ENCODE data around the gene ZFPL1.
A peak's percentile ranks its signal among the peaks of the same experiment; 100 is the strongest.

ZFPL1 gene

DNA sequence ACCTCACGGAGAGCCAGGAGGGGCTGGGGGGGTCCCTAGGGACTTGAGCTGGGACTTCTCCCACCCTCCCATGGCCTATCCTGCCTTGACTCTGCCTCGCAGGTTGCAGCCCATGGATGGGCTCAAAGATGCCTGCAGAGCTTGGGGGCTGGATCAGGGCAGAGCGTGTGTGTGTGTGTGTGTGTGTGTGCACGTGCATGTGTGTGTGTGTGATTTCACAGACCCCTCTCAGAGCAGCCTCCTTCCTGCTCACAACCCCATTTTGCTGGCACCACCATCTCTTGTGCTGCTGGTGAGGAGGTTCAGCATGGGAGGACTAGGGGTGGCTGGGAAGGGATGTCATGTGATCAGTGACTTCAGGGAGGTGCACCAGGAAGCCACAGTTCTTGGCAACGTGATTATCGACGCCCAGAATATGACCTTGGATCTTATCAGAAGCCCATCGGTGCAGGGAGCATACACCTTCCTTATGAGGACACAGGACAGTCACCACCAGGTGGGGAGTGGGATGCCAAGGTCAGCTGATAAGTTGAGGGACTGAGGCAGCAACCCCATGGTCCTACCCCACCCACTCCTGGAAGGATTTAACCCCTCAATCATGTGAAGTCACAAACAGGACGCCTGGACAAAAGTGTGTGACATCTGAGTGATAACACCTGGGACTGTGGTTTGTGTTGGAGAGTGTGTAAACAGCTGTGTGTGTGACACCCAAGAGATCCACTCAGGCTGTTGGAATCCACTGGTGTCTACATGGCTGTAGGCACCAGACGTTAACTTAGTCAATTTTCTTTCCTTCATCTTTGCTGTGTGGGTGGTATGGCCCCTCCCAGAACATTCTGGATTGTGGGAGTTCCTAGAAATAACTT lies 23.8 kb upstream of the ZFPL1 start:
- DNase-seq (ENCODE audit: low read depth in 3 of 3, low spot score in 1 of 3) = no peak

DNA sequence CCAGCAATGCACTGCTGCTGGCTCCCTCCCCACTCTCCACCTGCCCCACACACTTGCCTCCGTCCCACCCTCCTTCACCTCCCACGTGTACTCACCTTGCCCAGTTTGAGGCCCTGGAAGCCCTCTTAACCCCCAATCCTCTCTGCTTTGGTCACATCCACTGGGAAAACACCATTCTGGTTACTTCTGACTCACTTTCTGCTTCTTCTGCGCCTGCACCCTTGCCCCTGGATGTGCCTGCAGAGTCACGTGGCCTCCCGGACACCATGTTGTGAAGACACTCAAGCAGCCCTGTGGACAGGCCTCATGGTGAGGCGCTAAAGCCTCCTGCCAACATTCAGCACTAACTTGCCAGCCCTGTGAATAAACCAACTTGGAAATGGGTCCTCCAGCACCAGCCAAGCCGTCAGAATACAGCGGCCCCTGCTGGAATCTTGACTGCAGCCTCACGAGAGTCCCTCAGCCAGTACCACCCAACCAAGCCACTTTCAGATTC lies 23.1 kb upstream of the ZFPL1 start:
- no peak for DNase-seq (ENCODE audit: low read depth in 3 of 3, low spot score in 1 of 3)

DNA sequence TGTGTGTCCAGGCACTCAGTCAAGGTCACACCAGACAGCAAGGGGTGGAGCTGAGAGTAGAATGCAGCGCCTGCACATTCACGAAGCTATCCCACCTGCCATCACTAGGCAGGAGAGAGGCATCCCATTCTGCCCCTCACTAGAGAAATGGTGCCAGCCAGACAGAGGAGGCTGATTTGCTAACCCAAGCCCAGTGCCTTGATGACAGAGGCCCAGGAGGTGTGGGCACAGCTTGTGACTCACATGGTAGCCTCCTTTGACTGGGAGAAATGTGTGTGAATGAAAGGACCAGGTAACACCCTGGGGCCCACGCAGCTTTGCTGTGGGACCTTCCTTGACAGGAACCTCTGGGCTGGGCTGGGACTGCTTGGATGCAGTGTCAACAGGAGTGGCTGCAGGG lies 20.5 kb upstream of the ZFPL1 start:
- DNase-seq (ENCODE audit: low read depth in 3 of 3, low spot score in 1 of 3) = no peak

DNA sequence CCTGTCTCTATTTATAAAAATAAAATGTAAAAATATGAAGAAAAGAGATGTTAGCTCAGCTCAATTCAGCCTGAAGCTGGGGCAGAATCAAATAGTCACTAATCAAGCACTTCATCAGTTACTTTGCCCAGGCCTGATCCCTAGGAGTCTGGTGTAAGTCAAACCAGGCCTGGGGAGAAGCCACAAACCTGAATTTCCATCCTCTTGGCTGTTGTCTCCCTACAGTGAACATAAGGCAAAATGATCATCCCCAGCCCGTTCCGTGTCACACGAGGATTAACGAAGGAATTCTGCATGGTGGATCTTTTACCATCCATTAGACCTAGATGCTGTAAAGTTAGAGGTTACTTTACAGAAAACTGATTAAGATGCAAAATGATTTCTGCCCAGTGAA lies 19.2 kb upstream of the ZFPL1 start:
- no peak for DNase-seq (ENCODE audit: low read depth in 3 of 3, low spot score in 1 of 3)

DNA sequence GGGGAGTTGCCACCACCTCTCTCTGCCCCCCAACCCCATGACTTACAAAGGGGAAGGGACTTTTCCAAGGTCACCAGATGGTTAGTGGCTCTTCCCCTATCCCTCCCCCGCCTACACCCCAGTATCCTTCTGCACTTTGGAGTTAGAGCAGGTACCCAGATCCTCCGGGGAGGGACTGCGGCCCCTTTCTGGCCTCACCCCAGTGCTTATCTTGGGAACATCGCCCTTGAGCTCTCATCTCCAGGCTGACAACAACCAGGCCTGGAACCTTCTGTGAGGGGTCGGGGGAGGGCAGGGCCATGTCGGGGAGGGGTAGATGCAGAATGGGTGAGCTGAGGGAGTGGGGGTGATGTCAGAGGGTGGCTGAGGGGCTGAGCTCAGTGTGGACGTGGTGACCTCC lies 18.2 kb upstream of the ZFPL1 start:
- no peak for DNase-seq (ENCODE audit: low read depth in 3 of 3, low spot score in 1 of 3)

DNA sequence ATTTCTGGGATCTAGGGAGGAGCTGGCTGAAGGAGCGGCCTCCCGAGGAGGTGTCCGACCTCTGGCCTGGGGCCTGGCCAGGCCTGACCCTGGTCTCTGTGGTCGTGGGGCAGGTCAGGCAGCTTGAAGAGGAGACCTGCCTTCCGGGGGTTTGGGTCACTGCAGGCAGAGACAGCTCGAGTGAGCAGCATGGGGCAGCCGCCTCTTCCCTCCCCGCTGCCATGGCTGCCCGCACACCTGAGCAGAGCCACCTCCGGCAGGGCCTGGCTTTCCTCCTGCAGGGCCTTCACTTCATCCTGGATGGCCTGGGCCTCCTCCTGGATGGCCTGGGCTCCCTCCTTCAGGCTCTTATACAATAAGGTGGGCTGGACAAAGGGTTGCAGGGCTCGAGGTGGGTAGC lies 17.7 kb upstream of the ZFPL1 start:
- no peak for DNase-seq (ENCODE audit: low read depth in 3 of 3, low spot score in 1 of 3)

DNA sequence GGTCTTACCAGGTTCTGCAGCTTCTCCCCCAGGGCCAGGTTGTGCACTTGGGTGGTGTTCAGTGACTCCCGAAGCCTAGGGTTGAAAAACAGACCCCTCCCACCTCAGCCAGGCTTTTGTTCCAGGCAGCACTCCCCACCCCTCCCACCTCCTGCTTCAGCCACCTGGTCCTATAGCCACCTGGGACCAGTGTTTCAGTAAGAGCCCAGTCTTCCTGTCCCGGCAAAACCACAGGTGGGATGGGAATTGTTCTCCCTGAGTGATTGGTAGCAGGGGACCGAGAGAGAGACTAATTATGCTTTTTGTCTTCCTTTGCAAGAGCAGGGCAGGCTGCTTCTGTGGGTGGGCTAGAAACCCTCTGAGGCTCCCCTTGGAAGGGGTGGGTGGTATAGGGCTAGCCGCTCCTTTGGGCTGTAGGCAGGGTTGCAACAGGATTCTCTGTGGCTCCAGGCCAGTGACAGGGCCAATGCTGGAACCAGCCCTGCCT lies 17.2 kb upstream of the ZFPL1 start:
- DNase-seq (ENCODE audit: low read depth in 3 of 3, low spot score in 1 of 3) = no peak

DNA sequence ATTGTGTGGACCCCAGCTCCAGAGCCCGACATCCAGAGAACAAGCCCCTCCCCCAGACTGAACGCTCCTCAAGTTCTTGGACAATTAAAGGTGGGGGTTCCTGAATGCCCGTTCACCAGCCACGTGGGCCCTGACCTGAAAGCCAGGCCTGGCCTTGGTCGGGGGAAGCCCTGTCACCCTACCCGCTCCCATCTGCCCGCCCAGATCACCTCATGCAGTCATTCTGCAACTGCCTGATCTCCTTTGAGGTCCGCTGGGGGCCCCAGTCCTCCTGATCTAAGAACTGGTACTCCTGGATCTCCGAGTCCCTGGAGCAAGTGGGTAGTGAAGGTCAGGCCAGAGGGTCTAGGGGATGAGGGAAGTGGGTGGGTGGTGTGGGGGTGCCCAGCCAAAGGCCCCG lies 16.6 kb upstream of the ZFPL1 start:
- DNase-seq (ENCODE audit: low read depth in 3 of 3, low spot score in 1 of 3) = no peak

DNA sequence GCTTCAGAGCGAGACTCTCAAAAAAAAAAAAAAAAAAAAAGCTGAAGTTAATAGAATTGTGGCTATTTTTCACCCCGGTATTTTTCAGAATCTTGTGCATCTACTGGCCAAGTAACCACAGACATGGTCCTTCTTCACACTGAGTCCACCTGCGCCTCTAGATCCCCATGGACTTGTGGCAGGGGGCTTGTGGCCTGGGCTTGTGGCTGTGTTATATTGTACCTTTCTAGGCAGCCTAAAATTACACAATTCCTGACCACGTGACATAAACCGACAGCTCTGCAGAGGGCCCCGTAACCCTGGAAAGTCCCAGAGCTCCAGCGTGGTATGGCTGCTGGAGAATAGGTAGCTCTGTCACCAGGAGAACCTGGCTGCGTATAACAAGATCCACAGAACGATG lies 14.8 kb upstream of the ZFPL1 start:
- DNase-seq (ENCODE audit: low read depth in 3 of 3, low spot score in 1 of 3) = no peak

DNA sequence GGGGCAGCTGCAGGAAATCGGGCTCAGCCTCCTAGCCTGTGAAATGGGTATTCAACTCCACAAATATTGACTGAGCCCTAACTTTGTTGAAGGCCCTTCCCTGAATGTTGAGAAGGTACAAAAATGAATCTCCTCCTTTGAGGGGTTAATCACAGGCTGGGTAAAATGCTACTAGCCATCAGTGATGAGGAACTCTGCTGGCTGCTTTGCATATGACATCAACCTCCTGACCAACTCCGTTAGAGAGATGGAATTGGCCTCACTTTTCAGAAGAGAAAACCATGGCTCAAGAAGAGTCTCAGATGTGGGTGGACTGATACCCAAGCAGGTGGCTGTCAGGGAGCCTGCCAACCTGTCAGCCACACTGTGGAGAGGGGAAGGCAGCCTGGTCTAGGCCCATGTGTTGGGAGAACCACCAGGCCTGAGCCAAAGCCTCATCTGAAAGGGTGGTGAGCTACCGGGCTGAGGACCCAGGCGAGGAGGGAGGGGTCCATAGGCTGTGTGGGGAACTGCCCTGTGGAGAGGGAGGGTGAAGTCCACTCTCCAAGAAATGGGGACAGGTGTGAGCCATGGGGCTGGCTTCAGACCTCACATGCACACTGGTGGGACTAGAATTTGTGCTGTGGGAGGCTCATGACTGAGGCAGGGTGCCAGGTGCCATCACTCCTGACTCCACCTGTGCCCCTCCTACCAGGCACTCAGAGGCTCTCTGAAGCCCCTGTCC lies 12.0 kb upstream of the ZFPL1 start:
- no peak for DNase-seq (ENCODE audit: low read depth in 3 of 3, low spot score in 1 of 3)

DNA sequence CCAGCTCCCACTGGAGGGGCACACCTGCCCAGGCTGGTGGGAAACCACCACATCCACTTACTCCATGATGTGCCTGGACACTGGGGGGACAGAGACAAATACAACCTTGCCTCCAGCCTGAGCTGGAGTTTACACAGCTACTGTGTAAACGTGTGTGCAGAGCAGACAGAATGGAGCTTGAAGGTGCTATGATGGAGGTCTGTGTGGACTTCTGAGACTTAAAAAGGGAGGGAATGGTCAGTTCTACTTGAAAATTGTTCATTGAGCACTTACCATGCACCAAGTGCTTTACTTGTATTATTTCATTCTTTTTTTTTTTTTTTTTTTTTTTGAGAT lies 11.4 kb upstream of the ZFPL1 start:
- no peak for DNase-seq (ENCODE audit: low read depth in 3 of 3, low spot score in 1 of 3)

DNA sequence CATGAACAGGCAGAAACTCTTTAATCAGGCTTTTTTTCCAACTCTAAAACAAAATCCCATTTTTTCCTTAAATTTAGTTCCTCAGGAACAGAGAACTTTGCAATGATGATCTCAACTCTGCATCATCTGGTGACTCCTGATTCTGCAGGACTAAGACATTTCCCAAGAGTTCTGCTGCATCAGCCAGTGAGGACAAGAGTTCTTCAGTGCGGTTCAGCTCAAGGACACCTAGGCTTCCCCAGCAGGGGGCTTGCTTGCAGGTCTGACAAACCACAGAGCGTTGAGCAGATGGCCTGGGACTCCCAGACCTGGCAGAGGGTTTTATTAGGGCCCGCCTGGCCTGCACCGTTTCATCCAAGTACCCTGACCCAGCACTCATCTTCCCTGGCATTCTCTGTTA lies 6.6 kb upstream of the ZFPL1 start:
- no peak for DNase-seq (ENCODE audit: low read depth in 3 of 3, low spot score in 1 of 3)

DNA sequence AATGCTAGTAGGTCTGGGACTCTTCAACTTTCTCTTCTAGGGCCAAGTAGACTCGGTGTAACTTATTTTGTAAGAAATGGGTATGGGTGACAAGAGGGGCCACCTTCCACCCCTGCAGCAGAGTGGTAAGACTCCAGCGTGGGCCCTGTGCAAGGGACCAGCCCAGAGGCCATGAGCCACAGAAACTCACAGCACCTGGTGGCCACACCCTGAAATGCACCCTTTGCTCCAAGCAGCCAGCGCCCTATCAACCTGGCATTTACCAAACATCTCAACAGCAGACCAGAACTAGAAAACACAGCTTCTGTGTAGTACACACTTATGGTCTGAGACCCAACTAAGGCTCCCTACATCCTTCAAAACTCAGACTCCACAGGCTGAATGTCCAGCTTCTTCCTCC lies 5.9 kb upstream of the ZFPL1 start:
- peak; percentile 29 to 59 (median 58) for DNase-seq (ENCODE audit: low read depth in 3 of 3, low spot score in 1 of 3)

DNA sequence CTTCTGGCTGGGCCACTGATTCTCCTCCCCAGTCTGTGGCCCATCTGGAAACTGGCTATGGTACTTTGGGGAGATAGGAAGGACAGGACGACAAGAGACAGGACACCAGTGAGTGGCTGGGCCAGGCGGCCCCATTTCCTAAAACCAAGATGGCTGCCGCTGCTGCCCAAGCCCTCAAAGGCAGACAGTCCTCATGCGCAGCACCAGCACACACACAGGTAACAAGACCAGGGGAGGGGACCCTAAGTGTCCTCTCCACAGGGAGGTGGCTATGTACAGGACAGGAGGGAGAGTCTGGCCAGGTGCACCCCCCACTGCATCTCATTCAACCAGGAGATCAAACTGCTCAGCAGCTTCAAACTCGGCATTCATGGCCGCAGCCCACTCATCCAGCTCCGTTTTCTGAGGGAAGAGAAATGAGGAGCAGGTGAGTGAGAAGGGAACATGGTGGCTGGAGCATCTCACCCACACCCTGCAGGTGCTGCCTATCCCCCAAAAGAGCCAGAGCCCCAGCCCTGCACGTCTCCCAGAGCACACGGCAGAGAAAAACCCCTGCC lies 5.2 kb upstream of the ZFPL1 start:
- DNase-seq (ENCODE audit: low read depth in 3 of 3, low spot score in 1 of 3) = no peak

DNA sequence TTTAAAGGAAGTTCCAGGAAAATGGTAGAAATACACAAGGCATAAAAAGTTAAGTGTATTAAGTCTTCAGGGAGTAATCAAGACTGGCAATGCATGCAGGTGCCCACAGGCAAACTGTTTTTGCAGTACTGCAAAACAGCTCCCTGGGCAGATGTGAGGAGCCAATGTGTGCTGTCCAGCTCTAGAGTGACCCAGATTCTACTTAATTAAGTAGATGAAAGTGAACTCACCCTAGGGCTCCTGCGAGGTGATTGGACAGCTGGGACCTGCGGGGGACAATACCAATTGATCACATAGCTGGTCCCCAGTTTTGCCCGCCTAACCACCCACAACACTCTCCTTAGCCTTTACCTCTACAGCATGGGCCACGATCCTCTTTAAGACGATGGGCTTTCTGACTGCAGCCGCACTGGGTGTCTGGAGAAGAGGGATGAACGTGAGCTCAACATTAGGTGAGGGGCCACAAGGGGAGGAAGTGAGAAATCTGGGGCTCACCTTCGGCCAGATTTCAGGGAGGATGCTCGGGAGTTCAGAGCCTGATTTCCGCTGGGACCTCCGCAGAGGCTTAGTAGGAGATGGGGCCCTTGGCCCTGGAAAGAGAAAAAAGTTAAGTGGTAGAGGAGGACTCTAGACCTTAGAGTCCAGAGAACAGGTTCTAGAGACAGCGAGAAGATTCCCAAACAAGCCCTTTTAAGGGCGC lies 738 bp upstream of the ZFPL1 start:
- DNase-seq (ENCODE audit: low read depth in 3 of 3, low spot score in 1 of 3) = no peak

DNA sequence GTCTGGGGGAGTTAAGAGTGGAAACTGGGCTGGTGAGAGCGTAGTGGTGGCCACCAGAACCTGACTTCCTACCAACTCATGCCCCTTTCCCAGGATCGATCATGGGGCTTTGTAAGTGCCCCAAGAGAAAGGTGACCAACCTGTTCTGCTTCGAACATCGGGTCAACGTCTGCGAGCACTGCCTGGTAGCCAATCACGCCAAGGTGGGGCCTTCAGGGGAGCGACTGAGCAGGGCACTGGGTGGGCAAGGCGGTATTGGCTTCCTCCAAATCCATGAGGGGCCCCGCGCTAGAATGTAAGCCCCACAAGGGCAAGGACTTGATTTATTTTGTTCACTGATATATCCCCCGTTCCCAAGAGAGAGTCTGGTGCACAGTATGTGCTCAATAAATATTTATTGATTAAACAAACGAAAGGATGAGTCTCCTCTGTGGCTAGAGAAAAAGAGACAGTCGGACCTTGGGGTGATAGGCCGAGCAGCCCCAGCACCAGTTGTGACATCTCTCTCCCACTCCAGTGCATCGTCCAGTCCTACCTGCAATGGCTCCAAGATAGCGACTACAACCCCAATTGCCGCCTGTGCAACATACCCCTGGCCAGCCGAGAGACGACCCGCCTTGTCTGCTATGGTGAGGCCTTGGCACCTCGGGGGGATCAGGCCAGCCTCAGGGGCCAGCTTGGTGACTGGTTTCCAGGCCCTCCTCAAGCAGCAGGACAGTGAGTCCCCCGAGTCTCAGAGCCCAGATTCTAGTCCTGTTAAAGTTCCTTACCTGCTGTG lies 765 bp downstream of the ZFPL1 start:
- no peak for DNase-seq (ENCODE audit: low read depth in 3 of 3, low spot score in 1 of 3)

DNA sequence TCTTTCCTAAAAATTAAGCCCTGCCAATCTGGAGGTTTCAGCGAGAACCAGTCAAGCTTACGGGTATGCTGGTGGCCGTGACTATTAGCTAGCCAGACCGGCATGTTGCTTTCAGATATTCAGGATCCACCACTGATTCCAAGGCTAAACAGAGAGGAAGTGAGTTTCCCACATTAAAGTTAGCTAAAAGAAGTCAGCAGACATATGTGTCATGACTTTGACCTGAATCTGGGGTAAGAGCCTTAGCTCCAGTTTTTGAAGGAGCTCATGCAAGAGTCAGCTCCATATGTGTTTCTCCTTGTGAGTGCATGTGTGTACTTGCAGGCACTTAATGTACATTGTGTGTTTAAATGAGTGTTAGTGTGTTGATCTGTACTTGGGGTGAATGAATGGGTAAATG lies 1.4 kb downstream of the ZFPL1 start:
- DNase-seq (ENCODE audit: low read depth in 3 of 3, low spot score in 1 of 3) = no peak

DNA sequence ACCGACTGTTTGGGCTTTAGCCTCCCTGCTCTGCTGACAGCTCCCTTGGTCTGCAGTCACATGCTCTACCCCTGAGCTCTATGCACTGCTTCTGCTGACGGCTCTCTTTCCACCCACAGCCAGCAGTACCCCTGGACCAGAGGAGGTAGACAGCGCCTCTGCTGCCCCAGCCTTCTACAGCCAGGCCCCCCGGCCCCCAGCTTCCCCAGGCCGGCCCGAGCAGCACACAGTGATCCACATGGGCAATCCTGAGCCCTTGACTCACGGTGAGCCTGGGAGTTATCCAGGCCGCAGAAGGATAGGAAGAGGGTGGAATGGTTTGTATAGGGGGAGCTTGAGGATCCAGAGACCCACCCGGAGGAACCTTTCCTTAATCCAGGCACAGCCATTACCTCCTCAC lies 2.8 kb downstream of the ZFPL1 start:
- DNase-seq (ENCODE audit: low read depth in 3 of 3, low spot score in 1 of 3) = no peak

DNA sequence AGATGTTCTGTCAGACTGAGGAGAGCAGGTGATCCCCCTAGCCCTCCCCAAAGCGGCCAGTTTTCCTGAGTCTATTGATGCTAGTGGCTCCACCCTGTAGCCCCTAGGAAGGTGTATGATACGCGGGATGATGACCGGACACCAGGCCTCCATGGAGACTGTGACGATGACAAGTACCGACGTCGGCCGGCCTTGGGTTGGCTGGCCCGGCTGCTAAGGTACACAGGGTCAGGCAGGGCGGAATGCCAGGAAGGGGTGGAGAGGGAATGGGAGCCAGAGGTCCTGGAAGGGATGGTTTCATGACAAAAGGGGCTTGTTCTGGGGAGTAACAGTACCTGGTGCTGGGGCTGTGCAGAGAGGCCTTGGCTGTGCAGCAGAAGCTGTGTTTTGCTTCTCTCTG lies 3.2 kb downstream of the ZFPL1 start:
- DNase-seq (ENCODE audit: low read depth in 3 of 3, low spot score in 1 of 3) = no peak

DNA sequence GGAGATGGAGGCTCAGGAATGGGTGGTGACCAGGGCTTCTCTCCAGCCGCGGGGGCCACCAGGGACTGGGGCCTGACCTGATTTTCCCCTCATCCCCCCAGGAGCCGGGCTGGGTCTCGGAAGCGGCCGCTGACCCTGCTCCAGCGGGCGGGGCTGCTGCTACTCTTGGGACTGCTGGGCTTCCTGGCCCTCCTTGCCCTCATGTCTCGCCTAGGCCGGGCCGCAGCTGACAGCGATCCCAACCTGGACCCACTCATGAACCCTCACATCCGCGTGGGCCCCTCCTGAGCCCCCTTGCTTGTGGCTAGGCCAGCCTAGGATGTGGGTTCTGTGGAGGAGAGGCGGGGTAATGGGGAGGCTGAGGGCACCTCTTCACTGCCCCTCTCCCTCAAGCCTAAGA lies 3.8 kb downstream of the ZFPL1 start:
- no peak for DNase-seq (ENCODE audit: low read depth in 3 of 3, low spot score in 1 of 3)

DNA sequence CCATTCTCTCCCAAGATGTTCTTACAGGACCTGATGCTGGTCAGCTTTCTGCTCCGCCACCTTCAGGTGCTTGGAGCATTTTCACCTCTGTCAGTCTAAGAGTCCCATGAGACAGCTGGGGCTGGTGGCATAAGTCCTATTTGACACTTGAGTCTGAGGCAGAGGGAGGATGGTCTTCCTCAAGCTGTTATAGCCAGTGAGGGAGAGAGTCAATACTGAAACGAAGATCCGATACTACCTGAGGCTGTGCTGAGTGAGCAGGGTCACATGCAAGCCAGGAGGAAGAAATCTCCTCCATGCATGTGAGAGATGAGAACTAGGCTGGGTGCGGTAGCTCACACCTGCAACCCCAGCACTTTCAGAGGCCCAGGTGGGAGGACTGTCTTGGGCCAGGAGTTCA lies 5.6 kb downstream of the ZFPL1 start:
- no peak for DNase-seq (ENCODE audit: low read depth in 3 of 3, low spot score in 1 of 3)

Measured in stimulated activated CD4-positive, alpha-beta T cell treated with anti-CD3 and anti-CD28 coated beads, TNF-alpha, amount 100 ng/mL, for 1 hour (primary cell).